ENCODE measurements around the gene TCERG1L.
"Not testable (repeated sequence)": the region's sequence is repeated elsewhere in the genome, so short reads cannot be mapped to it uniquely, and the experiment has no call there.

TCERG1L gene

GRCh38 chr10:131311661-131312477, at the start of gene TCERG1L:
Gene TCERG1L (minus strand): TSS chr10:131311721. CDS start chr10:131311635, 86 bp downstream.
- DNase-seq: no peak

- DNase-seq: no peak
Observed at GRCh38 chr10:131358741-131359442, 47.4 kb upstream of the TCERG1L start.

- DNase-seq: no peak
Observed at GRCh38 chr10:131356442-131356841, 44.9 kb upstream of the TCERG1L start.

GRCh38 chr10:131355881-131356280, 44.4 kb upstream of the TCERG1L start:
- DNase-seq: no peak

- no peak for DNase-seq
Observed at GRCh38 chr10:131355056-131355455, 43.5 kb upstream of the TCERG1L start.

GRCh38 chr10:131354380-131354779, 42.9 kb upstream of the TCERG1L start:
- no peak for DNase-seq

GRCh38 chr10:131352765-131353290, 41.3 kb upstream of the TCERG1L start:
- no peak for DNase-seq

GRCh38 chr10:131350660-131351059, 39.1 kb upstream of the TCERG1L start:
- DNase-seq: no peak

GRCh38 chr10:131350245-131350644, 38.7 kb upstream of the TCERG1L start:
- DNase-seq: no peak

- DNase-seq: no peak
Observed at GRCh38 chr10:131346456-131346855, 34.9 kb upstream of the TCERG1L start.

GRCh38 chr10:131345691-131346090, 34.2 kb upstream of the TCERG1L start:
- DNase-seq: no peak

- DNase-seq: no peak
Observed at GRCh38 chr10:131344747-131345146, 33.2 kb upstream of the TCERG1L start.

- DNase-seq: no peak
Observed at GRCh38 chr10:131337741-131338140, 26.2 kb upstream of the TCERG1L start.

- DNase-seq: no peak
Observed at GRCh38 chr10:131332821-131333220, 21.3 kb upstream of the TCERG1L start.

- DNase-seq: no peak
Observed at GRCh38 chr10:131323880-131324279, 12.4 kb upstream of the TCERG1L start.

- DNase-seq: no peak
Observed at GRCh38 chr10:131323025-131323424, 11.5 kb upstream of the TCERG1L start.

- DNase-seq: not testable (repeated sequence)
Observed at GRCh38 chr10:131322575-131322974, 11.1 kb upstream of the TCERG1L start.

- no peak for DNase-seq
Observed at GRCh38 chr10:131320860-131321604, 9.5 kb upstream of the TCERG1L start.

- no peak for DNase-seq
Observed at GRCh38 chr10:131318814-131319213, 7.3 kb upstream of the TCERG1L start.

GRCh38 chr10:131318291-131318690, 6.8 kb upstream of the TCERG1L start:
- no peak for DNase-seq

- no peak for DNase-seq
Observed at GRCh38 chr10:131316321-131317075, 5.0 kb upstream of the TCERG1L start.

GRCh38 chr10:131315344-131315743, 3.8 kb upstream of the TCERG1L start:
- no peak for DNase-seq

Data from bone marrow (tissue), 2 donors.